GM12801 (cell line): ENCODE results near the gene GMDS.

Experiments
- CTCF ChIP-seq: IDR thresholded peaks from one replicate; pipeline ENCODE4 v1.5.1; 2011; ENCODE audit warnings: control low read depth; ENCODE audit not compliant: insufficient read length; ENCODE audit errors: extremely low read depth

The GMDS gene

DNA sequence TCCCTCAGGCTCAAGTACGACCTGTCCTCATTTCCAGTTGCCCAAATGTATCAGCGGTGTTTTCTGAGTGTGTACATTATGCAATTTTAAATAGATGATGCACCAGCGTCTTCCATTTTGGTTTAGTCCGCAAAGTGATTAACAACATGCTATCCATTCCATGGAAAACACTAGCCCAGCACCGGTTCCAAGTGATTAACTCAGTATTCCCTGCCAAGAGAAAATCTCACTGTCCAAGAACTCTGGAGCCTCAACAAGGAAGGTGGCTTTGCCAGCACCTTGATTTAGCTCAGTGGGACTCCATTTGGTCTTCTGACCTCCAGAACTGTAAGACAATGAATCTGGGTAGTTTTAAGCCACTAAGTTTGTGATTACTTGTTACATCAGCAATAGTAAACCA lies 528.5 kb downstream of the GMDS start:
- no peak for TF ChIP-seq CTCF

DNA sequence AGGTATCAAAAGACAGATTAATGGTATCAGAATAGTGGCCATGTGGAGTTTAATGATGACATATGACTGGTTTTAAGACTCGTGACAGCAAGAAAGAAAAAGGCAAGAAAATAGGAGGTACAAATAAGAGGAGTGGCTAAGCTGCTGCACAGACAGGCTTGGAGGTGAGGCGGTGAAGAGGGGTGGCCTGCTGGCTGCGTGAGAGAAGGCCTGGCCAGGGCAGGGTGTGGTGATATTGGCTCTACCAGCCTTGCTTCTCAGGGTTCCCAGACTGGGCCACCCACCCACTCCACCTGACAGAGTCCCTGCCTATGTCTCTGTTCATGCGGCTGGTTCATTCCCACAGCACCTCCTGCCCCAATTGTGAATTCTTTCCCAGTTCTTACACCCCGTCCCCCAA lies 529.0 kb downstream of the GMDS start:
- TF ChIP-seq CTCF: no peak

- no peak for TF ChIP-seq CTCF
These were observed 530.1 kb downstream of the GMDS start for GRCh38 chr6:1715336-1715735.

- TF ChIP-seq CTCF: no peak
These were observed 530.8 kb downstream of the GMDS start for GRCh38 chr6:1714654-1715053.

DNA sequence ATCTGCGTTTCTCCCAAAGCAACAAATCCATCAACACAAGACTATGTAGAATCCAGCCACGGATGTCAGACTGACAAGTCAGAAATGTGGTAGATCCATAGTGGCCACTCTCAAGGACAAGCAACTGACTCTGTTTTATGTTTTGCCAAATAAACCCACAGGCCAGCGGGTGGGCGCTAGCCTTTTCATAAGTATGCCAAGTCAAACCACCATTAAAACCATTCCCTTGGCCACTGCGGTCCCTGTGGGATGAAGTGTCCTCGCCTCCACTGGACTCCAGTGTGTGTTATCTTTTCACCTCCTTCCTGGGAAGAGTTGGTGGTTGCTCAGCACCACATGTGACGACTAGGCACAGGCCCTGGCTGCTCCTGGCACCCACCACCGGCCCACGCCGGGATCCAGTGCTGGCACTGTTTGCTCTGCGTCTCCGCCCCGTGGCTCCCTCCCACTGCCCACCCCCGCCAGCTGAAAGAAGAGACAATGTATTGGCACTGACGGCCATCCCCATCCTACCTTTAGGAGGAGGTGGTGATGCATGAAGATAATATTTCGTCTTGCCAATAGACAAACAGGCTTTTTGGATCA lies 532.3 kb downstream of the GMDS start:
- no peak for TF ChIP-seq CTCF

DNA sequence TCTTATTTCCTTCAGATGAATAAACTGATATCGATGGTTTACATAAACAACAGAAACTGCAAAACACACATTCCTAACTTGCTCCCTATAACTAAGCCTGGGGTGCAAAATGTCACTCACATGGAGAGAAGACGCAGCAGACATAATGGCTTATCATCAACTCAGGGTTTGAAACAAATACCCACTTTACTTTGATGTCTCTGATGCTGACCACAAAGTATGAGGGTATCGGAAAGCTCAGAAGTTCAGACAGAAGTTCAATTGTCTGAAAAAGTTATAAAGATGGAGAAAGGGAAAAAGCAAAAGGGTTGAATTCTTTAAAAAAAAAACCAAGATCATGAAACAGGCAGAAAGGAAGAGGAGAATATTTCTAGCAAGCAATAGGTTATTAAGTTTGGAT lies 533.0 kb downstream of the GMDS start:
- no peak for TF ChIP-seq CTCF

- TF ChIP-seq CTCF: no peak
These were observed 534.3 kb downstream of the GMDS start for GRCh38 chr6:1711136-1711535.
